Tibial nerve (tissue), 4 donors: ENCODE measurements around the gene TBX15. TPM values are rescaled to one million over a fixed set of nuclear protein-coding genes. Genes with fewer than 3 reads are reported as not detected.

Experiments
- DNase-seq, 2 donors: peaks; one replicate each; pipeline ENCODE4 v3.0.0-alpha.2; 2019; ENCODE audit warnings: low spot score in 2 of 2
- H3K27ac ChIP-seq, 4 donors: fragments of 200-600 bp; sonication (generic) in 3 of 4; one replicate each; pipeline ENCODE4 v1.5.1; 2017 to 2019; ENCODE audit warnings: mild to moderate bottlenecking in 1 of 4
- H3K27me3 ChIP-seq, 2 donors: fragments of 200-600 bp; sonication (generic) in 1 of 2; one replicate each; pipeline versions ENCODE4 v1.5.1 to v1.6.0; 2017 to 2019
- H3K36me3 ChIP-seq, 3 donors: fragments of 200-600 bp; sonication (generic); one replicate each; pipeline ENCODE4 v1.5.1; 2018 to 2019
- H3K4me1 ChIP-seq, 4 donors: fragments of 200-600 bp; sonication (generic) in 3 of 4; one replicate each; pipeline ENCODE4 v1.5.1; 2017 to 2019
- H3K4me3 ChIP-seq, 4 donors: fragments of 200-600 bp; sonication (generic) in 3 of 4; one replicate each; pipeline ENCODE4 v1.5.1; 2017 to 2019; ENCODE audit warnings: mild to moderate bottlenecking in 1 of 4, moderate library complexity in 1 of 4
- H3K9me3 ChIP-seq, 4 donors: fragments of 200-600 bp; sonication (generic) in 3 of 4; one replicate each; pipeline ENCODE4 v1.5.1; 2017 to 2019
- EP300 ChIP-seq, 2 donors: sonication (generic); formaldehyde crosslinking; IDR thresholded peaks; one replicate each; pipeline ENCODE4 v1.6.1; 2017; ENCODE audit warnings: antibody characterized with exemption in 2 of 2, mild to moderate bottlenecking in 1 of 2
- POLR2A ChIP-seq, 2 donors: fragments of 450-650 bp; IDR thresholded peaks; one replicate each; pipeline ENCODE4 v1.6.1; 2017; ENCODE audit warnings: antibody characterized with exemption in 2 of 2, mild to moderate bottlenecking in 2 of 2, moderate library complexity in 2 of 2
- WGBS, 2 donors: methylation state at CpG; one replicate each; pipeline ENCODE4 v1.1.5; 2018; 5-methylcytosine and 5-hydroxymethylcytosine counted together
- total RNA-seq, 4 donors: library from RNA; depleted of rRNA; stranded (reverse); fragments of >200 nt; gene quantifications; one replicate each; pipeline ENCODE4 v1.1.0, GENCODE V29; 2016
- TF ChIP-seq, protein P1 (sequence below), 5 experiments: fragments of 200-600 bp in 3 of 5; fragments of 450-650 bp in 2 of 5; sonication (generic) in 3 of 5; IDR thresholded peaks; one replicate each; pipeline ENCODE4 v1.5.1; 2016 to 2019; ENCODE audit warnings: antibody characterized with exemption in 5 of 5, mild to moderate bottlenecking in 3 of 5, moderate library complexity in 2 of 5

The TBX15 gene
- total RNA-seq, 4 donors from 2014 or later = 38.7 to 57.0 (median 48.2) TPM

DNA sequence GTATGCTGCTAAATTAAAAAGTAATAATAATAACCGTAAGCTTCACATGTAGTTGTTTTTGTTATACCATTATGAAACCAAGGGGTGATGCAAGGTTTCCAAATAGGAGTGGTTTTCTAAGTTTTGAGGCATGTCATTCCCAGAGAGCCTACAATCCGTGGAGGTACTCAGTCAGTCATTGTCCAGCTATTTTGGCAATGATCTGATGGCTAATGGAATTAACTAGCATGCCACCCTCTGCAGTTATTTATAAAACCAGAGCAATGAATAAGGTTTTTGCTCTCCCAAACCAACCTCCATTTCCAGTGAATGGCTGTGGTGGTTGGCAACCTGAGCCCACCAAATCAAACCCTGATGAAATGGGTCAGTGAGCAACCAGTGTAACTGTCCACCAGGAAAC lies 106.4 kb downstream of the TBX15 start:
- DNase-seq = no peak
- Histone ChIP-seq H3K9me3 (no peaks in the 10 kb centered on the region), H3K27me3 (no peaks in the 10 kb centered on the region), H3K27ac (no peak overlapping the region), H3K4me3 (no peak overlapping the region), H3K36me3 (peaks cover 0 to 30% (median 0%) of the 10 kb centered on the region in 3 donors), H3K4me1 (no peaks in the 10 kb centered on the region)
- no peak for TF ChIP-seq POLR2A (IDR thresholded peaks at IDR 0.05)
- TF ChIP-seq, protein P1, sequence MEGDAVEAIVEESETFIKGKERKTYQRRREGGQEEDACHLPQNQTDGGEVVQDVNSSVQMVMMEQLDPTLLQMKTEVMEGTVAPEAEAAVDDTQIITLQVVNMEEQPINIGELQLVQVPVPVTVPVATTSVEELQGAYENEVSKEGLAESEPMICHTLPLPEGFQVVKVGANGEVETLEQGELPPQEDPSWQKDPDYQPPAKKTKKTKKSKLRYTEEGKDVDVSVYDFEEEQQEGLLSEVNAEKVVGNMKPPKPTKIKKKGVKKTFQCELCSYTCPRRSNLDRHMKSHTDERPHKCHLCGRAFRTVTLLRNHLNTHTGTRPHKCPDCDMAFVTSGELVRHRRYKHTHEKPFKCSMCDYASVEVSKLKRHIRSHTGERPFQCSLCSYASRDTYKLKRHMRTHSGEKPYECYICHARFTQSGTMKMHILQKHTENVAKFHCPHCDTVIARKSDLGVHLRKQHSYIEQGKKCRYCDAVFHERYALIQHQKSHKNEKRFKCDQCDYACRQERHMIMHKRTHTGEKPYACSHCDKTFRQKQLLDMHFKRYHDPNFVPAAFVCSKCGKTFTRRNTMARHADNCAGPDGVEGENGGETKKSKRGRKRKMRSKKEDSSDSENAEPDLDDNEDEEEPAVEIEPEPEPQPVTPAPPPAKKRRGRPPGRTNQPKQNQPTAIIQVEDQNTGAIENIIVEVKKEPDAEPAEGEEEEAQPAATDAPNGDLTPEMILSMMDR (IDR thresholded peaks at IDR 0.05) = no peak
- no peak for TF ChIP-seq EP300 (IDR thresholded peaks at IDR 0.05)
- WGBS, 2 donors = 66 to 76% methylated on average over 2 of the region's 2 CpGs

DNA sequence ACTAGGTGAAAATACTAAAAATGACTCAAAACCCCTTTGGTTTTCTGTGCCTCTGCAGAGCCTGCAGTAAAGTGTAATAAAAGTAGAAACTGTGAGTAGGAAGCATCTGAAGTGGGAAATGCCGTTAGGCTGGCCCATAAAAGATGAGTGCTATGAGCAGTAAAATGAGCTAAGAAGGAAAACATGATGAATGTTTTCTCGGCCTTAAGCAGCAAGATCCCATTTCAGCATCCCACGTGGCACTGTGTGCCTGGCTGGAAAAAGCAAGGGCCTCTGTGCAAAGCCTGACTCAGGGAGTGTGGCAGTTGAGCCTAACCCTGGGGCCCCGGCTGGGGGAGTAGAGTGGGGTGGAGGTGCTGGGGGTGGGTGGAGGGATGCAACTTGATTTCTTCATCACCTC lies 109.5 kb downstream of the TBX15 start:
- DNase-seq = no peak
- WGBS, 2 donors = 47 to 61% methylated on average over 4 of the region's 4 CpGs
- no peaks in the 10 kb centered on the region for H3K27me3 ChIP-seq
- no peaks in the 10 kb centered on the region for H3K4me1 ChIP-seq
- no peak overlapping the region for H3K4me3 ChIP-seq
- H3K9me3 ChIP-seq = no peaks in the 10 kb centered on the region
- TF ChIP-seq POLR2A (IDR thresholded peaks at IDR 0.05) = no peak
- no peak for TF ChIP-seq EP300 (IDR thresholded peaks at IDR 0.05)
- TF ChIP-seq, protein P1 (IDR thresholded peaks at IDR 0.05) = no peak
- H3K36me3 ChIP-seq = peaks cover 0 to 9% (median 0%) of the 10 kb centered on the region in 3 donors
- H3K27ac ChIP-seq = no peak overlapping the region

DNA sequence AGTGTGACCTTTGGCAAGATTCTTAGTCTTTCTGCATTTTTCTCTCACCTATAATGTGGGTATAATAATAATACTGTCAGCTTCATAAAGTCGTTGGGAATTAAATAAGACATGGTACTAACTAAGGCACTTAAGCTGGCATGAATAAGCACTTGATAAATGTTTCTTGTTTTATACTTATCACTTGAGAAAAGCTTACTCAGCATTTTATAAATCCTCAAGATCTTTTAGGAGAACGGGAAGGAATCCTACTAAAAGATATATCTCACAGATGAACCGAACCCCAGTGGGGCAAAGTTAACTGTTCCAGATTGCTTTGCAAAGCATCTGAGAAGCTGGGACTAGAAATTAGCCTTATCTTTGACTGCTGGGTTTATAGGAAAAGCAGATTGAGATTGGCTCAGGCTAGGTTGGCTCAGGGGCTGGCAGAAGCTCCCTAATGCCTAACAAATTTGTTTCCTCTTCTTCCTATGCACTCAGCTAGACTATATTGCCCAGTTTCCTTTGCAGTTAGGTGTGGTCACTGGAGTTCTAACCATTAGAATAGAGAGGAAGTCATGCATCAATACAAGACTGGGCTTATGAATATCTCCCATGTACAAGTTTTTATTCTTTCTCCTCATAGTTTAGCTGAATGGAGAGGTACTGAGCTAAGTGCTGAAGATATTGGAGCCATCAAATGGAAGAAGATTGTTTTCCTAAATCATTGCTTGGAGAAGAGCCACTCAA lies 110.3 kb downstream of the TBX15 start:
- WGBS, 2 donors = 62 to 64% methylated on average over 3 of the region's 3 CpGs
- TF ChIP-seq EP300 (IDR thresholded peaks at IDR 0.05) (no peak), POLR2A (IDR thresholded peaks at IDR 0.05) (no peak)
- TF ChIP-seq, protein P1 (IDR thresholded peaks at IDR 0.05) = no peak
- no peaks in the 10 kb centered on the region for H3K9me3 ChIP-seq

DNA sequence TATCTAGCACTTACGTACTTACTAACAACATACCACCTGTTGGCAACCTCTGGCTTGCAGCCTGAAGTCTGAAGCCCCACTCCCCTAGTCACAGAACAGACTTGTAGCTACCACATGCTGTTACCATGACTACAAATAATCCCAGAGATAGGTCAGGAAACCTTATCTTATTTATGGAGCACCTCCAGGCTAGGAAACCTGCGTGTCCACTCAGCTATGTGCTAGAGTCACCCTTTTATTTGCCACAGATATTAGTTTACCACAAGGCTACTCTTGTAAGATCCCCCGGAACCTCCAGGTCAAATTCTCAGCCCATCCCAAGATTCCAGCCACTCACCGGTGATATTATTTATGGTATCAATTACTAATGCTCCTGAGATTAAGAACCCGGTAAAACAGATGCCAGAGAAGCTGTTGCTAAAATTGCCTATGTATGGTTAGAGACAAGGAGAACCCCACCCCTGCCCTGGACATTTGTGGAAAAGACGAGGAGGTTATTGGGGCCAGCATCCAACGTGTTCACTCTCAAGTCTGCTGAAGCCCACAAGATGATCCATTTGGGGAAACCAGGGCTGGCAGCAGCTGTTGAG lies 116.5 kb downstream of the TBX15 start:
- DNase-seq = no peak
- H3K4me1 ChIP-seq = no peaks in the 10 kb centered on the region
- TF ChIP-seq POLR2A (IDR thresholded peaks at IDR 0.05) = no peak
- TF ChIP-seq, protein P1 (IDR thresholded peaks at IDR 0.05) = no peak
- no peak for TF ChIP-seq EP300 (IDR thresholded peaks at IDR 0.05)
- no peaks in the 10 kb centered on the region for H3K27me3 ChIP-seq
- H3K4me3 ChIP-seq = no peak overlapping the region
- H3K27ac ChIP-seq = no peak overlapping the region
- 65 to 73% methylated on average over 7 of the region's 7 CpGs for WGBS, 2 donors
- H3K9me3 ChIP-seq = no peaks in the 10 kb centered on the region
- H3K36me3 ChIP-seq = no peaks in the 10 kb centered on the region

More for the DNA sequence above, 110.3 kb downstream of the TBX15 start:
- DNase-seq = no peak
- Histone ChIP-seq H3K27me3 (no peaks in the 10 kb centered on the region), H3K4me1 (no peaks in the 10 kb centered on the region), H3K27ac (no peak overlapping the region), H3K36me3 (peaks cover 0 to 3% (median 0%) of the 10 kb centered on the region in 3 donors), H3K4me3 (no peak overlapping the region)

DNA sequence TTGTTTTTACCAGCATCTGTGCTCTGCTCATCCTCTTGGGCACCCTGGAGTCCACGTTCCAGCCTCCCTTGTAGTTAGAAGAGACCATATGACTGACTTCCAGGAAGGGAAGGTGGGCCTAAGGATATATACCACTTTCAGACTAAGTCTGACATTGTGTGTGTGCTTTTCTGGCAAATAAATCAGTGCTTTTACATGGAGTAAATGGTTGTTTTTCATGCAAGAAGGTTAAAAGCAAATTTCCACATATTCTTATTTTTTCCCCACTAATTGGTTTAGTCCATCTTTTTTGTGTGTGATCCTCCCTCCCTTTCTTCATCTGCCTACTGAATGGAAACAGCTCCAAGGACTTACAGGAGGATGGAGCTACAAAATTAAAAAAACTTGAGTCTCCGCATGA lies 119.8 kb downstream of the TBX15 start:
- no peak for DNase-seq
- no peak overlapping the region for H3K4me3 ChIP-seq
- no peak overlapping the region for H3K27ac ChIP-seq
- no peaks in the 10 kb centered on the region for H3K9me3 ChIP-seq
- no peaks in the 10 kb centered on the region for H3K27me3 ChIP-seq
- TF ChIP-seq POLR2A (IDR thresholded peaks at IDR 0.05) = no peak
- TF ChIP-seq EP300 (IDR thresholded peaks at IDR 0.05) = no peak
- TF ChIP-seq, protein P1 (IDR thresholded peaks at IDR 0.05) = no peak
- H3K4me1 ChIP-seq = no peaks in the 10 kb centered on the region
- H3K36me3 ChIP-seq = no peaks in the 10 kb centered on the region
- WGBS, 2 donors = 83 to 84% methylated on average over 2 of the region's 2 CpGs
